ENCODE results near the gene STK32B. TPM values are rescaled to one million over a fixed set of nuclear protein-coding genes. Genes with fewer than 3 reads are reported as not detected.

The STK32B gene
- total and polyA plus RNA-seq, 2 of the 8 experiments (the other 6 are each of a cell fraction or from before 2014, with no cell fraction given): 2.3 to 2.5 TPM

- TF ChIP-seq CHD7 (IDR thresholded peaks at IDR 0.05; ENCODE audit: insufficient replicate concordance, low read length): no peak
- TF ChIP-seq SIX5 (IDR thresholded peaks at IDR 0.05; ENCODE audit: low read depth, low read length): no peak
- no peak for TF ChIP-seq POU5F1 (IDR thresholded peaks at IDR 0.05; ENCODE audit: low read depth, low read length)
- TF ChIP-seq ASH2L (IDR thresholded peaks at IDR 0.05; ENCODE audit: low read length): no peak
- TF ChIP-seq RAD21 (IDR thresholded peaks at IDR 0.05 in 1 of 2, conservative IDR thresholded peaks at IDR 0.05 in 1 of 2; ENCODE audit: low read depth in 2 of 2, low read length in 2 of 2): no peak
- TF ChIP-seq RNF2 (IDR thresholded peaks at IDR 0.05; ENCODE audit: borderline replicate concordance, low read depth, low read length, missing control alignments, poor library complexity, severe bottlenecking): no peak
- no peak for TF ChIP-seq NANOG (IDR thresholded peaks at IDR 0.05; ENCODE audit: insufficient read depth, low read depth, low read length, poor library complexity, severe bottlenecking)
- no peak for TF ChIP-seq SUZ12 (IDR thresholded peaks at IDR 0.05; ENCODE audit: low read length)
- TF ChIP-seq CREB1 (IDR thresholded peaks at IDR 0.05): no peak
- TF ChIP-seq KDM5A (IDR thresholded peaks at IDR 0.05; ENCODE audit: low read length): no peak
- TF ChIP-seq SIRT6 (IDR thresholded peaks at IDR 0.05; ENCODE audit: low read length): no peak
- TF ChIP-seq BCL11A (IDR thresholded peaks at IDR 0.05; ENCODE audit: low read depth in 2 of 2, low read length in 2 of 2): no peak
These were observed 361.5 kb downstream of the STK32B start (continued) for GRCh38 chr4:5412751-5413150.

Measured in H1 (cell line).